ENCODE results near the gene ARHGAP15.

GRCh38 chr2:143300536-143300935 is 171.3 kb downstream of the ARHGAP15 start:
- TF ChIP-seq EP300 (conservative IDR thresholded peaks at IDR 0.05; ENCODE audit: poor library complexity, severe bottlenecking) (no peak), CTCF (IDR thresholded peaks at IDR 0.05; ENCODE audit: poor library complexity, severe bottlenecking) (no peak), EZH2 (IDR thresholded peaks at IDR 0.05; ENCODE audit: borderline replicate concordance, insufficient read depth, low read length, poor library complexity, severe bottlenecking) (no peak), REST (IDR thresholded peaks at IDR 0.05; ENCODE audit: borderline replicate concordance) (no peak), TAF1 (IDR thresholded peaks at IDR 0.05; ENCODE audit: low read depth) (no peak), RAD21 (conservative IDR thresholded peaks at IDR 0.05) (no peak), POLR2AphosphoS5 (IDR thresholded peaks at IDR 0.05) (no peak), SMC3 (conservative IDR thresholded peaks at IDR 0.05; ENCODE audit: poor library complexity) (no peak)
